DLD1 (cell line): ENCODE results near the gene DCPS.
"Not testable (repeated sequence)": the region's sequence is repeated elsewhere in the genome, so short reads cannot be mapped to it uniquely, and the experiment has no call there.

Experiments used
- in situ Hi-C: cut with HindIII; loops from 2 replicates; pipeline ENCODE4 v1.10.0; 2017; ENCODE audit warnings: low sequenced_read_pairs

Gene DCPS

GRCh38 chr11:126378763-126379162 is 74.9 kb downstream of the DCPS start:
- in situ Hi-C loops, result no loop called here

DNA sequence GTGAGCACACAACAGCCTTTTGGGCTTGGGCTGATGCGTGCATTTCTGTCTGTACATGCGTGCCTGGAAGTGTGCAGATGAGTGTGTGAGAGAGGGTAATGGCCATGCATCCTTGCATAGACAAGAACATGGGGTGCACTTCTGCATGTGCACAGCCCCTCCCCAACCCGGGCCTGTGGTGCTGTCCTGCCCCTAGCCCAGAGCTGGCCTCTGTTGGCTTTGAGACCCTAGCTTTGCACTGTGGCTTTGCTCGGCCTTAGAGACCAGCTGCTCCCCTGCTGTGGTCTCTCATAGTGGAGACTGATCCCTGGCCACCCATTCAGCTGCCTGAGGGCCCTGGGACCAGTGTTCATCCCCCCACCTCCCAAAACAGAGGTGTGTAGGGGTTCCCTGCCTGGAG is 77.0 kb downstream of the DCPS start:
- in situ Hi-C loops, result no loop called here

DNA sequence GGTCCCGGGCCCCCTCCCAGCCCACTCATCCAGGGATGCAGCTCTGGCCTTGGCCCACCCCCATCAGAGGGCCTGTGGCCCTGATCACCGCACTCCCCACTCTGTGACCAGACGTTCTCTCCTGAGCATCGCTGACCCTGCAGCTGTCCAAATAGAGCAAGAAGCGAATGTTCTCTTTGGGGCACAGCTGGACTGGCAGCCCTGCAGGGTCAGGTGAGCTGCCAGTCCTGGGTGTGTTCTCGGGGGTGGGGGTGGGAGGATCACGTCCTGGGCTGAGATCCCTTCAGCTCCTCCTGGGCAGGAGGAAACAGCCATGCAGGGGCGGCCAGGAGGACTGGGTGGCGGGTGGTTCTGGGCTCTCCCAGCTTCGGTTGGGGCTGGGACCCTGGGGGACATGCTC is 78.1 kb downstream of the DCPS start:
- in situ Hi-C loops, result not testable (repeated sequence)

GRCh38 chr11:126382641-126383040 is 78.8 kb downstream of the DCPS start:
- in situ Hi-C loops, result not testable (repeated sequence)

- in situ Hi-C loops, result no loop called here
Measured at GRCh38 chr11:126383339-126384335, 79.8 kb downstream of the DCPS start.

GRCh38 chr11:126384449-126385070 is 80.7 kb downstream of the DCPS start:
- in situ Hi-C loops, result no loop called here

- in situ Hi-C loops, result no loop called here
Measured at GRCh38 chr11:126385991-126386728, 82.3 kb downstream of the DCPS start.

DNA sequence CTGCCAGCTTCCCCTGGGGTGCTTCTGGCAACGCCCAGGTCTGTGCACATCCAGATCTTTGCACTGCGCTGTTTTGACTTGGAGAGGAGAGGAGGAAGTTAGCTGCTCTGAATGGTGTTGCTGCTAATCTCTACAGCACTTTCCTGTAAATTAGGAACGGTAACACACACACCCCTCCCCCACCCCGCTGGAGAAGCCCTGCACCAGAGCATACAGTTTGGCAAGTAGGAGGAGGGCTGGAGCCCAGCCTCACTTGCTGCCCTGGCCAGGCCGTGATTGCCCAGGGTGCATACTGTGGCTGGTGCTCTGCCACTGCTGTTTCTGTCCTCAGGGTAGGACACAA is 82.8 kb downstream of the DCPS start:
- in situ Hi-C loops, result not testable (repeated sequence)

DNA sequence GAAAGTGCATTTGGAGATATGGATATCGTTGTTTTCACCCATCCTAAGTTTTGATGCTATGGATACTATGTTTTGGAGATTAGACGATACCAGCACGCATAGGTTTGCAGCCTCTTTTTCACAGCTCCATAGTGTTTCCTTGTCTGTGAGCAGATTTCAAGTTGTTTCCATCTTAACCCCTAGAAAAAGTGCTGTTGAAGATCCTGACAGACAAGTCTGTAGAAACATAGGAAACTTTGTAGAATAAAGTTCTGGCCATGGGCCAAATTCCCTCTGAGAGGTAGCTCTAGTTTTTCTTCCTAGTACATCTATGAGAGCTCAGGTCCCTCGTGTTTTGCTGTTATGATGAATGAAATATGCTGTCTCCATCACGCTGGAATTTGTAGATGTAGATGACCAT is 84.0 kb downstream of the DCPS start:
- in situ Hi-C loops, result no loop called here

DNA sequence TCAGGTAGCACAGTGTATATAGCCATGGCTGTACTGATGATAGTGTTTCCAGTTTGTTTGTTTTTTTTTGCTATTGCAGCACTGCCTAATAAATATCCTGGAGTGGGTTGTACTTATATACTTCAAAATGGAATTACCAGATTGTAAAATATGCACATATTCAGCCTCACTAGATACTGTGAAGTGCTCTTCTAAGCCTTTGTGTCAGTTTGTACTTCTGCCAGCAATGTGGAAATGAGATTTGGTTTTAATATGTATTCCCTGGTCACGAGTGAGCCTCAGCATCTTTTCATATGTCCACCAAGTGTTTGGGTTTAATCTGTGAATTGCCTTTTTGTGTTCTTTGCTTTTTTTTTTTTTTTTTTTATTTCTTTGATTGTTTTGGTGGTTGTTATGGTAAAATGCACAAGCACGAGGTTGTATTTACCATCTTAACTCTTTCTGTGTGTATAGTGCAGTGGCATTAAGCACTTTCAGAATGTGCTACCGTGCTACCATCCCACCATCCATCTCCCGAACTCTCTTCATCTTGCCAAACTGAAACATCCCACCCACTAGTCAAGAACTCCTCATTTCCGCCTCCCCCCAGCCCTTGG is 86.5 kb downstream of the DCPS start:
- in situ Hi-C loops, result no loop called here

DNA sequence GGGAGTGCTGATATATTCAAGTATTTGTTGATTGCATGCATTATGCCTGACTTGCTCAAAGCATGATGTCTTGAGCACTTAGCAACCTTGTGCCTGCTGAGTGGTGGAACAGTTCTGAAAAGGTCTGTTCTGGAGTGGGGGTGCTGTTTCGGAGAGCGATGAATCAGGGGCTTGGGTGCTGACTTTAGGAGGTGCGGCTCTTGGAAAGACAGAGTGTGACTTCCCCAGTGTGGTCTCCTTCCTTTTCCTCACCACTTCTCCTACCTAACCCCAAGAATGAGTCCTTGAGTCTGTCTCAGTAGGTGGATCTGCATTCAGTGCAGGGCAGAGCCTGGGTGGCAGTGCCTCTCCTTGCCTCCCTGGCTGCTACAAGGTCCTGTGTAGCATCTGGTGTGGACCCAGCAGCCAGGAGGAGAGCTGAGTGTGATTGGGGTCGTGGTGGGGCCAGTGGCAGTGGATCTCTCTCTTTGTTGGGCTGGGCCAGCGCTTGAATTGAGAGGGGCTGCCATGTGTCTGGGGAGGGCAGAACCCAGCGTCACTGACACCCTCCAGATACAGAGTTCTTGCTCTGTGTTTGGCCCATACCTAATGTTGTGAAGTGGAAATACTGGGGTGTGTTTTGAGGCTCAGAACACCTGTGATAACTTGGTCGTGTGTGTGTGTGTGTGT is 87.6 kb downstream of the DCPS start:
- in situ Hi-C loops, result no loop called here

GRCh38 chr11:126391970-126392632 is 88.2 kb downstream of the DCPS start:
- in situ Hi-C loops, result no loop called here

DNA sequence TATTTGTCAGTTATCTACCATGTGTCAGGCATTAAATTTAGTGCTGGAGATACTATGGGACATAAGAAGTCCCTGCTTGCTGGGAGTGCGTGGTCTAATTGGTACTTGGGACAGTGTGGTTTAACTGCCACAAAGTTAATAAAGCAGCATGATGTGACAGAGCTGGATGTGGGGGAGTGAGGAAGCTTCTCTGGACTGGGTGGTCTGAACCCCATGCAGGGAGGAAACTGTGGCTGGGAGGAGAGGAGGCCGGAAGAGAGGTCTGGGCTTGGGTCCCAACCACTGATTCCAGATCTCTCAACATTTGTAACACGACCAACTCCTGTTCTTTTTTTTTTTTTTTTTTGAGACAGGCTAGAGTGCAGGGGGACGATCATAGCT is 88.8 kb downstream of the DCPS start:
- in situ Hi-C loops, result no loop called here

DNA sequence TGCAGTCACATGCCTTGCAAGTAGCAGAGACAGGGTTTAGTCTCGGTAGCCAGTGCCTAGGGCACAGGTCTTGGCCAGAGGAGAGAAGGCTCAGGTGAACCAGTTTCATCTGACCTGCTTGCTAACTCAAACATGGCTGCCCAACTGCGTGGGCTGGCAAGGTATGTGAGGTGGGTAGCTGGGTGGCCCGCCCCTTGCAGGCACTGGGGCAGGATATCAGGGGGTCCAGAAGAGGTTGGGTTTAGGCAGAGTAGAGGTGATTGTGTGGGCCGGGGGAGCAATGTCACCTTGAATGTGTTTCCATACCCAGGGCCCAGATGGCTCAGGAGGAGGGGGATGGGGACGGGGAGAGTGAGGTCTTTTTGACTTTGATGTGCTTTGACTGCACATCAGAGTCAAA is 89.3 kb downstream of the DCPS start:
- in situ Hi-C loops, result no loop called here

GRCh38 chr11:126394036-126394435 is 90.2 kb downstream of the DCPS start:
- in situ Hi-C loops, result no loop called here

GRCh38 chr11:126394634-126395072 is 90.8 kb downstream of the DCPS start:
- in situ Hi-C loops, result not testable (repeated sequence)
